PC-9 (cell line): ENCODE measurements around the gene PDZD4. TPM values are rescaled to one million over a fixed set of nuclear protein-coding genes. Genes with fewer than 3 reads are reported as not detected.

Experiments used
- BruUV-seq: library from RNA; stranded (reverse); fragments of 400-500 nt; replicated peaks from 2 replicates; lab custom pipeline; 2021; lab: Mats Ljungman, UMichigan
- CTCF ChIA-PET: fragments of 300-600 bp; sonication (Branson Sonifier 250); formaldehyde crosslinking; loops from one replicate; lab custom pipeline; 2022; ENCODE audit warnings: antibody characterized with exemption; lab: Charles Lee
- POLR2A ChIA-PET: fragments of 300-600 bp; sonication (Branson Sonifier 250); formaldehyde crosslinking; loops from one replicate; lab custom pipeline; 2022; ENCODE audit warnings: antibody characterized with exemption; ENCODE audit not compliant: unreplicated experiment; lab: Charles Lee
- DNase-seq, 2 experiments: peaks; one replicate each; pipeline versions ENCODE4 v3.0.0 to v3.0.0-alpha.2; 2015 to 2022; ENCODE audit warnings: mixed read lengths in 1 of 2
- H2AFZ ChIP-seq: fragments of 200-600 bp; sonication (generic); 2 replicates; pipeline ENCODE4 v1.8.1; 2017; ENCODE audit warnings: antibody characterized with exemption
- H3F3A ChIP-seq: fragments of 200-600 bp; sonication (generic); 2 replicates; pipeline ENCODE4 v1.8.1; 2017; ENCODE audit warnings: antibody characterized with exemption, mild to moderate bottlenecking, low read depth; ENCODE audit not compliant: insufficient read depth
- H3K27ac ChIP-seq: fragments of 200-600 bp; sonication (generic); 2 replicates; pipeline ENCODE4 v1.6.1; 2016; ENCODE audit warnings: mixed run types
- H3K27me3 ChIP-seq: fragments of 200-600 bp; sonication (generic); 2 replicates; pipeline ENCODE4 v1.6.1; 2016; ENCODE audit warnings: low read depth, mixed run types; ENCODE audit not compliant: insufficient read depth
- H3K36me3 ChIP-seq: fragments of 200-600 bp; sonication (generic); 2 replicates; pipeline ENCODE4 v1.6.1; 2016; ENCODE audit warnings: low read depth, mixed run types
- H3K4me1 ChIP-seq: fragments of 200-600 bp; sonication (generic); replicated peaks from 2 replicates; pipeline ENCODE4 v1.6.1; 2016; ENCODE audit warnings: mixed run types; ENCODE audit not compliant: insufficient read depth
- H3K4me2 ChIP-seq: fragments of 200-600 bp; sonication (generic); 2 replicates; pipeline ENCODE4 v1.6.1; 2017; ENCODE audit warnings: mixed run types
- H3K4me3 ChIP-seq: fragments of 200-600 bp; sonication (generic); 2 replicates; pipeline ENCODE4 v1.6.1; 2016; ENCODE audit warnings: mixed run types
- H3K79me2 ChIP-seq: fragments of 200-600 bp; sonication (generic); 2 replicates; pipeline ENCODE4 v1.6.1; 2017; ENCODE audit warnings: low read depth, mixed run types
- H3K9me2 ChIP-seq: fragments of 200-600 bp; sonication (generic); 2 replicates; pipeline ENCODE4 v1.8.1; 2017; ENCODE audit warnings: mild to moderate bottlenecking; ENCODE audit not compliant: insufficient read depth
- H3K9me3 ChIP-seq: fragments of 200-600 bp; sonication (generic); 2 replicates; pipeline ENCODE4 v1.8.1; 2016; ENCODE audit warnings: low read depth; ENCODE audit not compliant: insufficient read depth
- H4K20me1 ChIP-seq: fragments of 200-600 bp; sonication (generic); 2 replicates; pipeline ENCODE4 v1.8.1; 2017; ENCODE audit not compliant: insufficient read depth
- CTCF ChIP-seq: fragments of 200-600 bp; sonication (generic); conservative IDR thresholded peaks from 2 replicates; pipeline ENCODE4 v1.6.1; 2017; ENCODE audit warnings: mixed run types, antibody characterized with exemption, mild to moderate bottlenecking, moderate library complexity
- EZH2 ChIP-seq: fragments of 200-600 bp; sonication (generic); IDR thresholded peaks from 2 replicates; pipeline ENCODE4 v1.8.0; 2017; ENCODE audit warnings: antibody characterized with exemption, low read depth
- intact Hi-C: fragments of 100-400 bp; cut with micrococcal nuclease; formaldehyde crosslinking; loops from one replicate; pipeline ENCODE4 v1.10.0; 2022; ENCODE audit not compliant: unreplicated experiment
- total RNA-seq: library from RNA; stranded (reverse); gene quantifications from 2 replicates; pipeline ENCODE4 v1.2.3, GENCODE V29; 2021

Gene PDZD4
- total RNA-seq, 1 experiment from 2014 or later: 0.17 TPM

- no peaks in the 10 kb centered on the region for H3K79me2 ChIP-seq
- no peaks in the 10 kb centered on the region for H3F3A ChIP-seq
- no peaks in the 10 kb centered on the region for H3K27me3 ChIP-seq
- POLR2A ChIA-PET: interaction anchor here (0.6 to 0.7 kb wide), 3 partner anchors 45 to 162 kb away, joined by 4 to 9 read pairs (median 4); no protein-coding TSS in a partner anchor
- H3K4me3 ChIP-seq: peak overlapping the region; percentile 49; the same call in 1 of the 2 replicates
- H3K36me3 ChIP-seq: no peaks in the 10 kb centered on the region
- no peaks in the 10 kb centered on the region for H4K20me1 ChIP-seq
- CTCF ChIA-PET: interaction anchor here (0.6 to 1.3 kb wide), 3 partner anchors 118 to 182 kb away, joined by 3 to 17 read pairs (median 4); no protein-coding TSS in a partner anchor
- no peaks in the 10 kb centered on the region for H3K9me2 ChIP-seq
- peak overlapping the region; percentile 72 for H3K4me2 ChIP-seq
- no peak overlapping the region for H3K27ac ChIP-seq
- peak; percentile 49 to 61 for DNase-seq
- TF ChIP-seq EZH2 (no peak), CTCF (no peak)
- peaks cover 7% of the 10 kb centered on the region; the same call in 1 of the 2 replicates for H3K4me1 ChIP-seq
- H2AFZ ChIP-seq: no peak overlapping the region
- intact Hi-C loops: loop anchor here (1.0 to 5.0 kb wide), 2 partner anchors 28 to 766 kb away; partner anchors contain the start of genes IDH3G and SSR4
- H3K9me3 ChIP-seq: no peaks in the 10 kb centered on the region
- BruUV-seq: TSS peak; percentile 26
These were observed 64.1 kb downstream of the PDZD4 start for GRCh38 chrX:153766098-153766817.

GRCh38 chrX:153765138-153766079 is 64.9 kb downstream of the PDZD4 start:
- no TSS peak for BruUV-seq
- Histone ChIP-seq H3K27ac (no peak overlapping the region), H3K9me2 (no peaks in the 10 kb centered on the region), H3K4me2 (peak overlapping the region; percentile 83), H4K20me1 (no peaks in the 10 kb centered on the region), H3K4me3 (peak overlapping the region; percentile 49; the same call in 1 of the 2 replicates), H3K79me2 (no peaks in the 10 kb centered on the region), H3K4me1 (peaks cover 7% of the 10 kb centered on the region; the same call in 1 of the 2 replicates), H2AFZ (no peak overlapping the region), H3K27me3 (no peaks in the 10 kb centered on the region), H3F3A (no peaks in the 10 kb centered on the region), H3K9me3 (no peaks in the 10 kb centered on the region), H3K36me3 (no peaks in the 10 kb centered on the region)
- ChIA-PET POLR2A (interaction anchor here (0.6 to 0.7 kb wide), 3 partner anchors 44 to 163 kb away, joined by 4 to 9 read pairs (median 4); no protein-coding TSS in a partner anchor), CTCF (interaction anchor here (0.9 to 1.3 kb wide), 2 partner anchors 119 to 183 kb away, joined by 3 to 4 read pairs; no protein-coding TSS in a partner anchor)
- intact Hi-C loops: loop anchor here (1.0 to 5.0 kb wide), 2 partner anchors 29 to 767 kb away; partner anchors contain the start of genes IDH3G and SSR4
- peak in 1 of 2 experiments; percentile 34 for DNase-seq
- no peak for TF ChIP-seq EZH2
- no peak for TF ChIP-seq CTCF

DNA sequence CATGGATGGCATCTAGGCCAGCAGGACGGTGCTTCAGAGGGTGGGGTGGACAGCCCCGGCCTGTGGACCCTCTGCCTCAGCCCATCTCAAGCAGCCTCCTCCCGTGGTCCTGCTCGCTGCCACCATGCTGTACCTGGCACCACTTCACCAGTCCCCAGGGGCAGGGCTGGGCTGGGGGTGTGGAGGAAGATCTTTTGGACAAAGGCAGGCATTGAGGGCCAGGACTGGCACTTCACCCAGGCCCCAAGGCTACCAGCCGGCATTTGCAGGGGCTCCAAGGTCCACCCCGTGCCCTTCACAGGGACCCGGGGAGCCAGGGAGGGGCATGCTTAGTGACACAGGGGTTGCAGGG is 65.6 kb downstream of the PDZD4 start:
- no peaks in the 10 kb centered on the region for H3K9me3 ChIP-seq
- H3F3A ChIP-seq: no peaks in the 10 kb centered on the region
- no peak overlapping the region for H2AFZ ChIP-seq
- TF ChIP-seq EZH2 (no peak), CTCF (no peak)
- BruUV-seq: no TSS peak
- H3K79me2 ChIP-seq: no peaks in the 10 kb centered on the region
- no peaks in the 10 kb centered on the region for H3K9me2 ChIP-seq
- no peaks in the 10 kb centered on the region for H3K27me3 ChIP-seq
- no peak for DNase-seq
- no peak overlapping the region; the same call in 1 of the 2 replicates for H3K4me3 ChIP-seq
- ChIA-PET CTCF (no interaction called here), POLR2A (no interaction called here)
- H3K27ac ChIP-seq: no peak overlapping the region
- H3K36me3 ChIP-seq: no peaks in the 10 kb centered on the region
- no peaks in the 10 kb centered on the region for H4K20me1 ChIP-seq
- peak overlapping the region; percentile 83 for H3K4me2 ChIP-seq
- intact Hi-C loops: loop anchor here (1.0 to 5.0 kb wide), 5 partner anchors 40 to 768 kb away; partner anchors contain the start of genes ABCD1 and BCAP31
- H3K4me1 ChIP-seq: peaks cover 7% of the 10 kb centered on the region; the same call in 1 of the 2 replicates
